ENCODE results near the gene CAMK1G. TPM values are rescaled to one million over a fixed set of nuclear protein-coding genes. Genes with fewer than 3 reads are reported as not detected.

The CAMK1G gene
- polyA plus RNA-seq, 1 donor (not counting 4 experiments of a cell fraction or from before 2014, with no cell fraction given): not detected

DNA sequence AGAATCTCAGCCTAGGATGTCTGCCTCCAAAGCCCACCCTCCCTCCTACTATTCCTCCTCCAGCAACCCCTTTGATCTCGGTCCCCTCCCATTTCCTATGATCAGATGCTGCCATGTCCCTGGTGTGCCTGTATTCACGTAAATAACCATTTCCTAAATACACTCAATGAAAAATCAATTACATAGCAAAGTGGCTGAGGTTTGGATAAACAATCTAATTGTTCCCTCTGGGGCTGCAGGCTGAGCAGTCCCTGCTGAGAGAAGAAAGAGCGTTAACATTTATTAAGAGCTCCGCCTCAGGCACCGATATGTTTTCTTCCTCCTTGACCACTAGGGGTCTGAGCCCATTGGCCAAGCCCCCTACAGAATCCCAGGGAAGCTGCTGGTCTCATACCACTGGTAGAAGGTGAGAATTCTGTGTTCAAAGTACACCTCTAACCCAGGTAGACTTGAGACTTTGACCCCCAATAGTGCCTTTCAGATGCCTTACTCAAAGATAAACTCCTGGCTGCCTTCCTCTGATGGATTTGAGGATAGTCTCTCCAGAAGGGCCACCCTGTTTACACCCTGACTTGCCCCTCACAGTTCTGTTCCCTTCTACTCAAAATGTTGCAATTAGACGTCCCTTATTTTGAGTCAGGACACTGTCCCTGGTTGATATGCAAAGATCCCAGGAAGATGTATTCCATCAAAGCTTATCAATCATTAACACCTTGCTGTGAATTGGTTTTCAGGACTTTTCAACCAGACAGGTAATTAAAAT lies 33.9 kb upstream of the CAMK1G start:
- DNase-seq (ENCODE audit: low read depth, low spot score): no peak
- dilution Hi-C loops (cut with MboI; ENCODE audit: extremely low pct_ligation_motif_present, low sequenced_read_pairs): no loop called here
- H3K4me3 ChIP-seq (ENCODE audit: control insufficient read depth in 2 of 3, extremely low read depth in 1 of 3, insufficient read depth in 2 of 3, low read depth in 1 of 3, low read length in 3 of 3): no peak overlapping the region
- H3K9me3 ChIP-seq (ENCODE audit: control insufficient read depth, low read depth, low read length): no peaks in the 10 kb centered on the region
- peaks cover 17% of the 10 kb centered on the region for H3K4me1 ChIP-seq (ENCODE audit: control insufficient read depth, extremely low read depth, insufficient read depth, low read length)
- FAIRE-seq: no peak
- H3K9ac ChIP-seq (ENCODE audit: control insufficient read depth, extremely low read depth, insufficient read depth, low read length): no peak overlapping the region
- no peak overlapping the region for H3K27ac ChIP-seq (ENCODE audit: control insufficient read depth, insufficient read depth, low read length)
- H4K20me1 ChIP-seq (ENCODE audit: control insufficient read depth, extremely low read depth, insufficient read depth, low read length): no peaks in the 10 kb centered on the region
- H3K36me3 ChIP-seq (ENCODE audit: control insufficient read depth in 2 of 2, extremely low read depth in 1 of 2, insufficient read depth in 2 of 2, low read length in 2 of 2): peaks cover 0 to 4% of the 10 kb centered on the region in 2 experiments
- H3K4me2 ChIP-seq (ENCODE audit: control insufficient read depth, extremely low read depth, insufficient read depth, low read depth, low read length): no peak overlapping the region
- H3K79me2 ChIP-seq (ENCODE audit: control insufficient read depth, insufficient read depth, low read length): no peaks in the 10 kb centered on the region
- no peaks in the 10 kb centered on the region for H3K27me3 ChIP-seq (ENCODE audit: control insufficient read depth, extremely low read depth, insufficient read depth, low read length)
- no peaks in the 10 kb centered on the region for H3K9me1 ChIP-seq (ENCODE audit: control insufficient read depth, extremely low read depth, insufficient read depth, low read length)
- no peak for TF ChIP-seq EZH2 (IDR thresholded peaks at IDR 0.05; ENCODE audit: low read length)
- TF ChIP-seq, protein P1, sequence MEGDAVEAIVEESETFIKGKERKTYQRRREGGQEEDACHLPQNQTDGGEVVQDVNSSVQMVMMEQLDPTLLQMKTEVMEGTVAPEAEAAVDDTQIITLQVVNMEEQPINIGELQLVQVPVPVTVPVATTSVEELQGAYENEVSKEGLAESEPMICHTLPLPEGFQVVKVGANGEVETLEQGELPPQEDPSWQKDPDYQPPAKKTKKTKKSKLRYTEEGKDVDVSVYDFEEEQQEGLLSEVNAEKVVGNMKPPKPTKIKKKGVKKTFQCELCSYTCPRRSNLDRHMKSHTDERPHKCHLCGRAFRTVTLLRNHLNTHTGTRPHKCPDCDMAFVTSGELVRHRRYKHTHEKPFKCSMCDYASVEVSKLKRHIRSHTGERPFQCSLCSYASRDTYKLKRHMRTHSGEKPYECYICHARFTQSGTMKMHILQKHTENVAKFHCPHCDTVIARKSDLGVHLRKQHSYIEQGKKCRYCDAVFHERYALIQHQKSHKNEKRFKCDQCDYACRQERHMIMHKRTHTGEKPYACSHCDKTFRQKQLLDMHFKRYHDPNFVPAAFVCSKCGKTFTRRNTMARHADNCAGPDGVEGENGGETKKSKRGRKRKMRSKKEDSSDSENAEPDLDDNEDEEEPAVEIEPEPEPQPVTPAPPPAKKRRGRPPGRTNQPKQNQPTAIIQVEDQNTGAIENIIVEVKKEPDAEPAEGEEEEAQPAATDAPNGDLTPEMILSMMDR (optimal IDR thresholded peaks at IDR 0.05 in 1 of 3, IDR thresholded peaks at IDR 0.05 in 1 of 3, conservative IDR thresholded peaks at IDR 0.05 in 1 of 3; ENCODE audit: extremely low read depth in 1 of 3, insufficient read depth in 2 of 3, low read length in 3 of 3): no peak
- H2AFZ ChIP-seq (ENCODE audit: control insufficient read depth, low read length): no peak overlapping the region

DNA sequence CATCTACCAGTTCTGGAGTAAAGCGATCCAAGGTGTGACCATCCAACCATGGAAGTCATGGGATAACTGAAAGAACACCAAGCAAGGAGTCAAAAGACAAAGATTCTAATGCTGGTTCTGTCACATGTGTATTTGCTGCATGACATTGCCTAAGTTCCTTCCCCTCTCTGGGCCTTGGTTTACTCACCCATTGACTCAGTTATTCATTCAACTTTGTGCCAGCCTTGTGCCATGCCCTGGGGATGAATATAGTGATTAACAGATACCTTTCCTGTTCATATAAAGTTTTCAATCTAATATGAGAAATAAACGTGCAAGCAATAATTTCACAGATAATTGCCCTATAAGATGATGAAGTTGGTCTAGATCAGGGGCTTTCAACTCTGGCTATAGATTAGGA lies 33.0 kb upstream of the CAMK1G start:
- Histone ChIP-seq H3K9me1 (ENCODE audit: control insufficient read depth, extremely low read depth, insufficient read depth, low read length) (no peaks in the 10 kb centered on the region), H3K4me1 (ENCODE audit: control insufficient read depth, extremely low read depth, insufficient read depth, low read length) (peaks cover 11% of the 10 kb centered on the region), H3K4me2 (ENCODE audit: control insufficient read depth, extremely low read depth, insufficient read depth, low read depth, low read length) (no peak overlapping the region), H3K27ac (ENCODE audit: control insufficient read depth, insufficient read depth, low read length) (no peak overlapping the region), H3K36me3 (ENCODE audit: control insufficient read depth in 2 of 2, extremely low read depth in 1 of 2, insufficient read depth in 2 of 2, low read length in 2 of 2) (peaks cover 0 to 2% of the 10 kb centered on the region in 2 experiments), H3K79me2 (ENCODE audit: control insufficient read depth, insufficient read depth, low read length) (no peaks in the 10 kb centered on the region), H3K4me3 (ENCODE audit: control insufficient read depth in 2 of 3, extremely low read depth in 1 of 3, insufficient read depth in 2 of 3, low read depth in 1 of 3, low read length in 3 of 3) (no peak overlapping the region), H2AFZ (ENCODE audit: control insufficient read depth, low read length) (no peak overlapping the region), H3K9me3 (ENCODE audit: control insufficient read depth, low read depth, low read length) (no peaks in the 10 kb centered on the region), H4K20me1 (ENCODE audit: control insufficient read depth, extremely low read depth, insufficient read depth, low read length) (no peaks in the 10 kb centered on the region), H3K27me3 (ENCODE audit: control insufficient read depth, extremely low read depth, insufficient read depth, low read length) (no peaks in the 10 kb centered on the region), H3K9ac (ENCODE audit: control insufficient read depth, extremely low read depth, insufficient read depth, low read length) (no peak overlapping the region)
- no peak for DNase-seq (ENCODE audit: low read depth, low spot score)
- dilution Hi-C loops (cut with MboI; ENCODE audit: extremely low pct_ligation_motif_present, low sequenced_read_pairs): no loop called here
- FAIRE-seq: peak; percentile 75
- TF ChIP-seq EZH2 (IDR thresholded peaks at IDR 0.05; ENCODE audit: low read length): no peak
- TF ChIP-seq, protein P1 (optimal IDR thresholded peaks at IDR 0.05 in 1 of 3, IDR thresholded peaks at IDR 0.05 in 1 of 3, conservative IDR thresholded peaks at IDR 0.05 in 1 of 3; ENCODE audit: extremely low read depth in 1 of 3, insufficient read depth in 2 of 3, low read length in 3 of 3): no peak
